DMS153 treated with DMSO at 0.1 percent for 48 hours (cell line): ENCODE data around the gene SRC.

Experiments
- DNase-seq: peaks from one replicate; lab custom pipeline; 2025; ENCODE audit not compliant: unreplicated experiment; lab: John Stamatoyannopoulos, UW

SRC gene

DNA sequence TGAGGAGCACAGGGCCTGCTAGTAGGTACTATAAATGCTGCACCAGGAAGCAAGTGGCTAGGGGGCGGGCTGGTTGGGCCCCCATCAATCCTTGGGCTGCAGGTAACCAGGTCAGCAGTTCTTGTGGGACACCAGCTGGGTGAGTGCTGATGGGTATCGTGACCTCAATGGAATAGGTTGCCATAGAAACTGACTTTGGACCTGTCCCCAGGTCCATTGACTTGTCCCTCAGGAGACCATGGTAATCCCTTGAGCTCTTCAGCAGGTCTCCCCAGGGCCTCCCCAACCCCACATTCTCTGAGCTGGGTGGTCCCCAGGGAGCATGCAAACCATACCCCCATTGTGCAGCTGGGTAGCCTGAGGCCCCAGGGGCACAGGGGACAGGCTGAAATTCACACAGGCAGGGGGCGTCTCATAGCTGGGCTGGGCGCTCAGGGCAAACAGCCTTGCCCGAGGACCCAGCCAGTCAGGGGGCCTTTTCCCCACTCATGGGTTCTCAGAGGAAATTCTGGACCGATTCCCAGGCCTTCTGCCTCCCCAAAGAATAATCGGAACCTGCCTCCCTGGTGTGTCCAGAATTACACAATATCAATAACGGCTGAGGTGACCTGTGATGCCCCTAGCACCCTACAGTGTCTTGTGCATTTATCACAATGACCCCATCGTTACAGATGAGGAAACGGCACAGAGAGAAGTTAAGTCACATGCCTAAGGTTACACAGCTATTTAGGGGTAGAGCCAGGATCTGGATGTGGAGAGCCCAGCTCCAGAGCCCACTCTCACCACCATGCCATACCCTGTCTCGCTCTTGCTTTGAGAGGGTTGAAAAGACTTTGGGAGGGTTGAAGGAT, 35.9 kb downstream of the SRC start:
- no peak for DNase-seq

- no peak for DNase-seq
Measured at GRCh38 chr20:37382482-37383120, 36.7 kb downstream of the SRC start.

DNA sequence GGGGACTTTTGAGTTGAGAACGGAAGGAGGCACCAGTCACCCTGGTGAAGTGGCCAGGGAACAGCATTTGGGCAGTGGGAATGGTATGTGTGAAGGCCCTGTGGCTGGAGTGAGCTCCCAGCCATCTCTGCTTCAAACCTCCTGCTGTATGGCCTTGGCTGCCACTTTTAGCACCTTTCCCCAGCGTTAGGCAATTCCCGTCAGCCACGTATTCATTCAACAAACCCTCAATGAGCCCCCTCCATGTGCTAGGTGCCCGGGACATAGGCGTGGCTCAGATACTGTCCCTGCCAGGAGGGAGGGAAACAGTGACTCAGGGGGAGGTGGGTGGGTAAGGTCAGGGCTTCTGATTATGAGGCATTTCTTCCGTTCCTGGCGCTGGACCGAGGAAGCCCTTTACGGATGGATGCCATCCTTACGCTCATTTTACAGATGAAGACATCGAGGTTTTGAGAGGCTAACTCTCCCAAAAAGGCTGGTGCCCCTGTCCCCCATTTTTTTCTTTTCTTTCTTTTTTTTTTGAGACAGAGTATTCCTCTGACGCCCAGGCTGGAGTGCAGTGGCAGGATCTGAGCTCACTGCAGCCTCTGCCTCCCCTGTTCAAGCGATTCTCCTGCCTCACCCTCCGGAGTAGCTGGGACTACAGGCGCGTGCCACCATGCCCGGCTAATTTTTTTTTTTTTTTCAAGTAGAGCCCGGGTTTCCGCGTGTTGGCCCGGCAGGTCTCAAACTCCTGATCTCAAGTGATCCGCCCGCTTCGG, 37.5 kb downstream of the SRC start:
- no peak for DNase-seq

DNA sequence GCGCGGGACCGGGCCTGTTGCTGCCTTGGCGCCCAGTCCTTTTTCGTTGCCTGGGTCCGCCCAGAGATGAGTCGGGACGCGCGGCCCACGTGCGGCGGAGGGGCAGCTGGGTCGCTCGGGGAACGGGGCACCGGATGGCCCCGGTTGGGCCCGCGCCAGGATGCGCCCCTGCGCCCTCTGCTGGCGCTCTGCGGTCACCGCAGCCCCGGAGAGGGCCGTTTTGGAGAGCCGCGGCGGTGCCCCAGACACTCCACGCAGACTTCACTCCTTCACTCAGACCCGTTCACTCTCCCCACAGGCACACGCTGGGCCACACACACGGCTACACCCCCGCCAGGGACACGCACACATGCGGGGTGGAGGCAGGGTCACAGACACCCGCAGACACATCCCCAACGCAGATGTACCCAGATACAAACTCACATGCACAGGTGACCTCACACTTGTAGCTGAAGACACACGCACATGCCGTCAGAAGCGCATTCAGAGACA, 38.8 kb downstream of the SRC start:
- DNase-seq, result no peak

- no peak for DNase-seq
Measured at GRCh38 chr20:37385176-37385575, 39.2 kb downstream of the SRC start.

- DNase-seq, result no peak
Measured at GRCh38 chr20:37385659-37386504, 39.9 kb downstream of the SRC start.

- DNase-seq, result no peak
Measured at GRCh38 chr20:37386505-37387251, 40.7 kb downstream of the SRC start.

DNA sequence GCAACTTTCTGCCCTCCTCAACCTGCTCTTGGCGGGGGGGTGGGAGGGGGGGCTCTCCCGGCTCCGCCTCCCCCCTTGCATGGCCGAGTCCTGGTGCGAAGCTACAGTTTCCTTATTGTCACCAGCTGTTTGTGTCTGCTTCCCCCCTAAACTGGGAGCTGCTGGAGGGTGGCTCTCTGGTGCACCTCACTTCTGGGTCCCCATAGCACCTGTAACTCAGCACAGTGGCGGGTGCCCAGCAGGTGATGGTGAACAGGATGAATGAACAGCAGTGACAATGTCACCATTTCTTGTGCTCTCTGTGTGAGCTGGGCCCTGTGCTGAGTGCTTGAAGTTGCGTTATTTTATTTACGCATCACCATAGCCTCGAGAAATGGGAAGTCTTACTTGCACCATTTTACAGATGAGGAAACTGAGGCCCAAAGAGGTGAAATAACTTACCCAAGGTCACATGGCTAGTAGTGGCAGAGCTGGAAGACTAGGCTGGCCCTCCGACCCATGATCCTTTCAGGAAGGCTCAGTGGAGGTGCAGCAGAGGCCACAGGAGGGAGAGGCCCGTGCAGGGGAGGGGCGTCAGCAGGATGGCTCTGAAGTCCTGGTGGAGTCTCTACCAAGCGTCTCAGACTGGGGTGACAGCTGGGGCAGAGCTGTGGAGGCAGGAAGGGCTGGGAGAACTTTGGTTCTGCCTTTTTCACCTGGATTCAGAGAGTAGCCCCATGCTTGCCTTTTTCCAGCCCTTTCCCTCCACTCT, 41.8 kb downstream of the SRC start:
- no peak for DNase-seq

- DNase-seq, result no peak
Measured at GRCh38 chr20:37388831-37389230, 42.9 kb downstream of the SRC start.

- no peak for DNase-seq
Measured at GRCh38 chr20:37389241-37389747, 43.4 kb downstream of the SRC start.

DNA sequence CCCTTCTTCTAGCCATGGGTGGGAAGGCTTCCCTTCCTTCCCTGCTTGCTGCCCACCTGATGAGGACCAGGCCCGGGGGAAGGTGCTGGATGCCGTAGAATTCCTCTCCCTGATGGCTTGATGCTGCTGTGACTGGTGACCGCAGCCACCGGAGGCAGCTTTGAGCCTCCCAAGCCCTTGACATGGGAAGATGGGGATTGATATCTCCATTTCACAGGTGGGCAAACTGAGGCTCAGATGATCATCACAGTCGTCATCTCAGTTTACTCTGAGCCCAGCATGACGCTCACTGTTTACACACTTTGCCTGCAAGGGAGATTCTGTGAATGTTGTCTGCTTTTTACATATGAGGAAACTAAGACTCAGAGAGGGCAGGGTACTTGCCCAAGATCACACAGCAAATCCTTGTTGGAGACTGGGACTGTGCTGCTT, 43.9 kb downstream of the SRC start:
- no peak for DNase-seq

DNA sequence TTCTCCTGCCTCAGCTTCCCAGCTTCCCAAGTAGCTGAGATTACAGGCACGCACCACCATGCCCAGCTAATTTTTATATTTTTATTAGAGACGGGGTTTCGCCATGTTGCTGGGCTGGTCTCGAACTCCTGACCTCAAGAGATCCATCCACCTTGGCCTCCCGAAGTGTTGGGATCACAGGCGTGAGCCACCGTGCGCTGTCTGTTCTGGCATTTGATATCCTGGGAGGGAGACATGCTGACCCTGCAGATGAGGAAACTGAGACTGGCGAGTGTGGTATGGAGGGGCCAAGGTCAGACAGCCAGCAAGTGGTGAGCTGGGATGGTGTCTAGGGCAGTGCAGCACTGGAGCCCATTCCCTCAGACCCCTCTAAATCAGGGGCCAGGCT, 44.6 kb downstream of the SRC start:
- DNase-seq, result no peak

GRCh38 chr20:37390891-37391525, 45.1 kb downstream of the SRC start:
- DNase-seq, result no peak

DNA sequence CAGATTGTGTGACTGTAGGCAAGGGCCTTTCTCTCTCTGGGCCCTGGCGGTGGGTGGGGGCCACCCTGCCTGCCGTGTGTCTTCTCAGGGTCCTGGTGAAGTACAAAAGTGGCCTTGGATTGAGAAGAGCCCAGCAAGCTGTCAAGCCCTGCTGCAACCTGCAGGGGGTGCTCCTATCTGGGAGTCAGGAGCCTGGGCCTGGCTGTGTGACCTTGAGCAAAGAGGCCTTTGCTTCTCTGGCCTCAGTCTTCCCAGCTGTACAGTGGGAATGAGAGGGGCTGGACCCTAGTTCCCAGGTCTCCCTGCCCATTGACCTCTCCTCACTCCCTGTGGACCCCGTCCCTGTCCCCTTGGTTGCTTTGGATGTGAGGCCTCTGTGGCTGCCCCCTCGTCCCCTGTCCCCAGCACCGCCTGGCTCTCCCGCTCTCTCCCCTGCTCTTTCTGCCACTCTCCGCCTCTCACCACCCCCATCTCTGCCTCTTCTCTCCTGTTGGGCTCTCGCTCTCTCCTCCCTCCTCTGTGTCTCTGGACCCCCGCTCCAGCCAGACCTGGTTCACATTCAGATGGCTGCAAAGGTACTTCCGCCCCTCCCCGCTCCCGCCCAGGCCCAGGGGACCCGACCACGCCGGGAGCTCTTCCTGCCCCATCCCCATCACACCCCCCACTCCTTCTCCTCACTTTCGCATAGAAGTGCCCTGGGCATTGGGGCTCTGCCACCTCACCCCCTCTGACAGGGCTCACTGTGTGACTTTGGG, 46.7 kb downstream of the SRC start:
- DNase-seq, result no peak

DNA sequence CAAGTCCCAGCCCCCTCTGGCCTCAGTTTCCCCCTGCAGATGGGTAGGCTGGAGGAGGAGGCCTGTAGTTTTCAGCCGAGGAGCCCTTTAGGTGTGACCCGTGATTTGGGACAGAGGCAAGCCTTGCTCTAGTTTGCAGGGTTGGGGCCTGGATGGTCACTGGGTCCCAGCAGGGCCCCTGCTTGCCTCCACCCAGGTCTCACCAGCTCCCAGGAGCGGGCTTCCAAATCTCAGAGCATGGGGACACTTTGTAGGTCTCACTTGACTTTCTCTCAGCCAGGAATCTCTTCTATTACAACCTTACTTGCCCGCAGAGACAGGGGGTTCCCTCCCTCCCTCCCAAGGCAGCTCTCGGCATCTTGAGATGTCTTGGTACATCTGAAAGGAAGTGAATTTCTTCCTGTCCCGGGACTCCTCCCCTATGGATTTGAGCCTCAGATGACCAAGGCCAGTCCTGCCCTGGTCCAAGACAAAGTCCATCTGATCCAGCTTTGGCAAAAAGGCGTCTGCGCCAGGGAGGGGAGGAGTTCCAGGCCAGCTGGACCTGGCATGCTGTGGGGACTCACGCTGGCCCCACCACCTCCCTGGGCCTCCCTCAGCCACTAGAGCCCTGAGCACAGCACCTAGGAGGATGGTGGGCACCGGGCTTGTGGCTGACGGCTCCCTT, 47.4 kb downstream of the SRC start:
- no peak for DNase-seq

DNA sequence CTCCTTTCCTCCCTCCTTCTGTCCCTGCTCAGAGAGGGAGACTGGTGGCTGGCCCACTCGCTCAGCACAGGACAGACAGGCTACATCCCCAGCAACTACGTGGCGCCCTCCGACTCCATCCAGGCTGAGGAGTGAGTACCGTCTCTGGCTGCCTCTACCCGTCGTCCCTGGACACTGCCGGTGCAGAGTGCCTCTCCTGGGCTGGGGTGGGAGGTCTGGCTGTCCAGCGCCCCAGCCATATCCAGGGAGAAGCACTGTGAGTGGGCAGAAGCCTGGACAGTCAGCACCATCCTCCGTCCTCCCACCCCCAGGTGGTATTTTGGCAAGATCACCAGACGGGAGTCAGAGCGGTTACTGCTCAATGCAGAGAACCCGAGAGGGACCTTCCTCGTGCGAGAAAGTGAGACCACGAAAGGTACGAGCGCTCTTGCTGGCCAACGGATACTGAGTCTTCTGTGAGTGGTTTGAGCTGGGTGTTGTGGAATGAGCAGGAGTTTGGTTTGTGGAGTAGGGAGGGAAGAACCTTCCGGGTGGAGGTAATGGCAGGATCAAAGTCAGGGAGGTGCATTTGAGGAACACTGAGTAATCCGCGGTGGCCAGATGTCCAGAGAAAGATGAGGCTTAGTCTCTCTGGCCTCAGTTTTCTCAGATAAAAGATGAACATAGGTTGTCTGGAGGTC, 48.1 kb downstream of the SRC start:
- no peak for DNase-seq
